GM12878 (cell line): ENCODE measurements around the gene CKLF. TPM values are rescaled to one million over a fixed set of nuclear protein-coding genes. Genes with fewer than 3 reads are reported as not detected.

Source experiments
- ATAC-seq: fragments of 200-7000 bp; cut with Tn5 transposase; 3 replicates; pipeline ENCODE4 v1.9.1; 2020; ENCODE audit warnings: mild to moderate bottlenecking, moderate library complexity
- BruUV-seq: library from RNA; stranded (reverse); fragments of 400-500 nt; replicated peaks from 2 replicates; lab custom pipeline; 2021; lab: Mats Ljungman, UMichigan
- CTCF ChIA-PET: fragments of 300-600 bp; sonication (Branson Sonifier 250); formaldehyde crosslinking; extraction: SDS; loops from one replicate; lab custom pipeline; 2021; ENCODE audit warnings: inconsistent platforms; lab: Yijun Ruan, JAX
- POLR2A ChIA-PET: fragments of 350-600 bp; formaldehyde crosslinking; extraction: SDS; loops from one replicate; lab custom pipeline; 2021; ENCODE audit warnings: inconsistent platforms; lab: Charles Lee
- RAD21 ChIA-PET: fragments of 300-600 bp; sonication (Branson Sonifier 250); formaldehyde crosslinking; loops from one replicate; lab custom pipeline; 2023; ENCODE audit warnings: antibody characterized with exemption; ENCODE audit not compliant: unreplicated experiment; lab: Charles Lee
- SMC1A ChIA-PET: fragments of 300-600 bp; sonication (Branson Sonifier 250); formaldehyde crosslinking; loops from one replicate; lab custom pipeline; 2023; ENCODE audit not compliant: unreplicated experiment, uncharacterized antibody; lab: Charles Lee
- DNase-seq: peaks from one replicate; pipeline ENCODE4 v3.0.0-alpha.2; 2011; ENCODE audit warnings: low read depth, low spot score
- FAIRE-seq: peaks from 3 replicates; lab custom pipeline; 2011; peaks lifted over from hg19 to GRCh38; lab: Jason Lieb, UNC
- H2AFZ ChIP-seq: 2 replicates; pipeline ENCODE4 v1.6.0; 2011; ENCODE audit warnings: low read depth, low read length, control low read depth; ENCODE audit not compliant: control insufficient read depth
- H3K27ac ChIP-seq: 2 replicates; pipeline ENCODE4 v1.5.1; 2011; ENCODE audit warnings: control low read depth; ENCODE audit not compliant: control insufficient read depth, insufficient read depth
- H3K27me3 ChIP-seq, 2 experiments: replicated peaks in 1 of 2; 2 replicates each; pipeline versions ENCODE4 v1.6.0 to v1.6.1; 2011; ENCODE audit warnings: low read length in 1 of 2; ENCODE audit not compliant: control insufficient read depth in 2 of 2, insufficient read depth in 2 of 2
- H3K36me3 ChIP-seq, 2 experiments: 2 replicates each; pipeline ENCODE4 v1.5.1; 2011; ENCODE audit warnings: low read length in 1 of 2; ENCODE audit not compliant: control insufficient read depth in 2 of 2, insufficient read depth in 2 of 2
- H3K4me1 ChIP-seq: 2 replicates; pipeline ENCODE4 v1.6.1; 2011; ENCODE audit warnings: mild to moderate bottlenecking, low read length, moderate library complexity, mixed read lengths; ENCODE audit not compliant: control insufficient read depth, insufficient read depth
- H3K4me2 ChIP-seq: 2 replicates; pipeline ENCODE4 v1.6.0; 2011; ENCODE audit warnings: control low read depth; ENCODE audit not compliant: control insufficient read depth, insufficient read depth
- H3K4me3 ChIP-seq: fragments of 200-600 bp; sonication (generic); 2 replicates; pipeline ENCODE4 v1.5.1; 2016
- H3K79me2 ChIP-seq: 2 replicates; pipeline ENCODE4 v1.6.0; 2011; ENCODE audit warnings: low read length; ENCODE audit not compliant: control insufficient read depth, insufficient read depth
- H3K9ac ChIP-seq: 2 replicates; pipeline ENCODE4 v1.8.0; 2011; ENCODE audit warnings: low read length, control low read depth, mixed read lengths; ENCODE audit not compliant: control insufficient read depth, insufficient read depth
- H3K9me3 ChIP-seq: replicated peaks from 3 replicates; pipeline ENCODE4 v1.5.1; 2011; ENCODE audit warnings: mild to moderate bottlenecking, low read length; ENCODE audit not compliant: control insufficient read depth, insufficient read depth
- H4K20me1 ChIP-seq: 2 replicates; pipeline ENCODE4 v1.6.0; 2011; ENCODE audit not compliant: control insufficient read depth, insufficient read depth
- ATF2 ChIP-seq: IDR thresholded peaks from 2 replicates; pipeline ENCODE4 v1.6.1; 2012; ENCODE audit warnings: low read length, inconsistent platforms
- ATF7 ChIP-seq: fragments of 450-650 bp; IDR thresholded peaks from 2 replicates; pipeline ENCODE4 v1.6.1; 2016; ENCODE audit warnings: low read depth, mild to moderate bottlenecking
- BHLHE40 ChIP-seq, 2 experiments: fragments of 450-650 bp in 1 of 2; IDR thresholded peaks; 2 replicates each; pipeline ENCODE4 v1.6.1; 2011 to 2017; ENCODE audit warnings: low read depth in 2 of 2, borderline replicate concordance in 1 of 2, improper control_type of control experiment in 1 of 2, low read length in 1 of 2, mild to moderate bottlenecking in 1 of 2
- CHD4 ChIP-seq: fragments of 200-600 bp; sonication (generic); IDR thresholded peaks from 2 replicates; pipeline ENCODE4 v1.6.1; 2016; ENCODE audit warnings: mild to moderate bottlenecking
- FOXK2 ChIP-seq: fragments of 450-650 bp; IDR thresholded peaks from 2 replicates; pipeline ENCODE4 v1.6.1; 2017; ENCODE audit warnings: mild to moderate bottlenecking, moderate library complexity
- NR2F1 ChIP-seq: fragments of 450-650 bp; conservative IDR thresholded peaks from 2 replicates; pipeline ENCODE4 v1.6.1; 2017; ENCODE audit warnings: mild to moderate bottlenecking
- SMC3 ChIP-seq: IDR thresholded peaks from 2 replicates; pipeline ENCODE4 v1.6.1; 2011; ENCODE audit warnings: low read length, improper control_type of control experiment, borderline replicate concordance
- STAT3 ChIP-seq: IDR thresholded peaks from 2 replicates; pipeline ENCODE4 v1.6.1; 2011; ENCODE audit warnings: low read depth, low read length, improper control_type of control experiment
- SUPT20H ChIP-seq: IDR thresholded peaks from 2 replicates; pipeline ENCODE4 v1.6.1; 2011; ENCODE audit warnings: low read depth, mild to moderate bottlenecking, low read length, moderate library complexity, borderline replicate concordance; ENCODE audit not compliant: control insufficient read depth
- SUZ12 ChIP-seq: fragments of 200-600 bp; sonication (generic); IDR thresholded peaks from one replicate; pipeline ENCODE4 v1.6.1; 2018; ENCODE audit warnings: antibody characterized with exemption, mild to moderate bottlenecking; ENCODE audit not compliant: unreplicated experiment
- TAF1 ChIP-seq: IDR thresholded peaks from 2 replicates; pipeline ENCODE4 v1.6.1; 2011; ENCODE audit warnings: mild to moderate bottlenecking, low read depth, low read length, borderline replicate concordance
- TBL1XR1 ChIP-seq: IDR thresholded peaks from 2 replicates; pipeline ENCODE4 v1.6.1; 2012; ENCODE audit warnings: low read depth, low read length, improper control_type of control experiment
- WGBS: methylation state at CpG from one replicate; pipeline ENCODE4 v1.1.6; 2016; ENCODE audit warnings: low lambda C conversion rate; ENCODE audit not compliant: insufficient replicate concordance, insufficient coverage; ENCODE audit errors: missing lambda C conversion rate; 5-methylcytosine and 5-hydroxymethylcytosine counted together
- in situ Hi-C: fragments of 300-500 bp; cut with MboI; formaldehyde crosslinking; loops from 9 replicates; pipeline ENCODE4 v1.14.3; 2018; ENCODE audit warnings: mixed read lengths
- intact Hi-C: fragments of 100-400 bp; cut with micrococcal nuclease; formaldehyde crosslinking; loops from one replicate; pipeline ENCODE4 v1.14.2; 2022; ENCODE audit not compliant: unreplicated experiment
- polyA plus RNA-seq, 11 experiments: library from polyadenylated mRNA; depleted of rRNA in 4 of 11; unstranded in 6 of 11; stranded (reverse) in 5 of 11; fragments of >200 nt; fragmentation: Nextera tagmentation in 4 of 11; fragmentation: Illumina TruSeq in 1 of 11; extraction: Ambion mirVana in 4 of 11; extraction: Trizol in 1 of 11; gene quantifications; 1 replicate in 1 of 11; 2 replicates in 10 of 11; pipeline versions ENCODE4 v1.2.1 to v1.2.3, GENCODE V29; 2011 to 2016; ENCODE audit warnings: inconsistent platforms in 2 of 11, missing spikeins in 2 of 11, low read depth in 1 of 11
- total RNA-seq, 4 experiments: library from RNA; depleted of rRNA in 3 of 4; stranded (reverse); fragments of >200 nt in 3 of 4; fragmentation: Illumina TruSeq in 1 of 4; extraction: Trizol in 1 of 4; gene quantifications; 2 replicates each; pipeline versions ENCODE4 v1.2.1 to v1.2.3, GENCODE V29; 2013 to 2021

Gene CKLF
- total and polyA plus RNA-seq, 10 of the 15 experiments (the other 5 are each of a cell fraction or from before 2014, with no cell fraction given): 40.8 to 193 (median 109) TPM

- ChIA-PET CTCF (interaction anchor here (0.6 to 3.6 kb wide), 4 partner anchors 10 to 48 kb away, joined by 3 to 12 read pairs (median 9); partner anchors contain the start of gene CKLF), SMC1A (interaction anchor here (1.1 to 5.3 kb wide), 5 partner anchors 11 to 34 kb away, joined by 3 to 19 read pairs (median 3); partner anchors contain the start of gene CKLF), RAD21 (interaction anchor here (1.1 kb wide), 1 partner anchor 10 kb away, joined by 3 read pairs; no protein-coding TSS in a partner anchor), POLR2A (interaction anchor here (1.2 to 2.2 kb wide), 3 partner anchors 11 to 67 kb away, joined by 3 to 5 read pairs (median 3); partner anchors contain the start of gene CKLF)
- H3K9me3 ChIP-seq: no peaks in the 10 kb centered on the region
- intact Hi-C loops: no loop called here
- peaks cover 9% of the 10 kb centered on the region for H3K4me1 ChIP-seq
- H3K36me3 ChIP-seq: no peaks in the 10 kb centered on the region
- DNase-seq: no peak
- TF ChIP-seq TBL1XR1 (no peak), TAF1 (no peak), STAT3 (no peak), SMC3 (no peak), SUZ12 (no peak), CHD4 (no peak), SUPT20H (no peak), NR2F1 (no peak), ATF2 (no peak), ATF7 (no peak), BHLHE40 (IDR thresholded peaks at IDR 0.05; ENCODE audit: borderline replicate concordance in 1 of 2, low read depth in 2 of 2, low read length in 1 of 2) (no peak), FOXK2 (no peak)
- in situ Hi-C loops: loop anchor here (25.0 kb wide), 1 partner anchor 496 kb away; the partner anchor contains the start of gene CBFB
- no peak for FAIRE-seq
- no peaks in the 10 kb centered on the region for H3K79me2 ChIP-seq
- no peak for ATAC-seq
- BruUV-seq: no TSS peak
- WGBS: 81% methylated on average over 18 of the region's 18 CpGs
- no peaks in the 10 kb centered on the region for H4K20me1 ChIP-seq
- H3K4me3 ChIP-seq: no peak overlapping the region
- H3K4me2 ChIP-seq: no peak overlapping the region
- H2AFZ ChIP-seq: no peak overlapping the region
- no peak overlapping the region for H3K9ac ChIP-seq
- no peak overlapping the region for H3K27ac ChIP-seq
- H3K27me3 ChIP-seq: no peaks in the 10 kb centered on the region; a peak in 1 of 4 replicates
These were observed 10.7 kb upstream of the CKLF start for GRCh38 chr16:66541388-66542355.
